Measurements from ENCODE around the gene MPHOSPH9.

Gene MPHOSPH9

GRCh38 chr12:123271001-123271668 is 38.2 kb upstream of the MPHOSPH9 start:
- WGBS (ENCODE audit: insufficient coverage), result under 1% methylated on average over 99 of the region's 108 CpGs

GRCh38 chr12:123270214-123271000 is 37.5 kb upstream of the MPHOSPH9 start:
- Histone ChIP-seq H3K4me3 (ENCODE audit: control insufficient read depth in 1 of 7, extremely low read depth in 1 of 7, insufficient read depth in 4 of 7, low read depth in 2 of 7, low read length in 6 of 7) (peak overlapping the region; percentile 63 to 91 (median 77)), H3K27ac (ENCODE audit: insufficient read depth in 1 of 2, low read depth in 1 of 2, low read length in 2 of 2, poor library complexity in 1 of 2, severe bottlenecking in 2 of 2) (peak overlapping the region; percentile 51 to 81), H3K9me3 (ENCODE audit: control extremely low read depth in 1 of 5, control insufficient read depth in 4 of 5, insufficient read depth in 2 of 5, low read depth in 1 of 5, low read length in 4 of 5) (no peaks in the 10 kb centered on the region), H3K27me3 (replicated peaks in 2 of 5; ENCODE audit: control insufficient read depth in 4 of 5, insufficient read depth in 5 of 5, low read length in 4 of 5) (no peaks in the 10 kb centered on the region), H3K36me3 (ENCODE audit: control insufficient read depth in 4 of 4, insufficient read depth in 4 of 4, low read length in 3 of 4) (peaks cover 0 to 19% (median 11%) of the 10 kb centered on the region in 4 experiments), H3K4me1 (ENCODE audit: control extremely low read depth in 1 of 4, control insufficient read depth in 4 of 4, insufficient read depth in 4 of 4, low read length in 3 of 4) (peaks cover 2 to 52% (median 47%) of the 10 kb centered on the region in 4 experiments)
- ChIA-PET POLR2A (interaction anchor here (2.8 kb wide), 1 partner anchor 37 kb away, joined by 17 read pairs; the partner anchor contains the start of genes MPHOSPH9 and MTRFR), CTCF (interaction anchor here (1.0 to 1.7 kb wide), 6 partner anchors 11 to 314 kb away, joined by 3 to 9 read pairs (median 4); partner anchors contain the start of genes MTRFR and TMED2)
- peak in 1 of 3 donors; percentile 12 for DNase-seq
- WGBS (ENCODE audit: insufficient coverage), result 0% methylated on average over 48 of the region's 51 CpGs

More at GRCh38 chr12:123271001-123271668, 38.2 kb upstream of the MPHOSPH9 start:
- POLR2A ChIA-PET, result no interaction called here
- Histone ChIP-seq H3K27ac (ENCODE audit: insufficient read depth in 1 of 2, low read depth in 1 of 2, low read length in 2 of 2, poor library complexity in 1 of 2, severe bottlenecking in 2 of 2) (no peak overlapping the region), H3K27me3 (replicated peaks in 2 of 5; ENCODE audit: control insufficient read depth in 4 of 5, insufficient read depth in 5 of 5, low read length in 4 of 5) (no peaks in the 10 kb centered on the region), H3K36me3 (ENCODE audit: control insufficient read depth in 4 of 4, insufficient read depth in 4 of 4, low read length in 3 of 4) (peaks cover 0 to 12% (median 7%) of the 10 kb centered on the region in 4 experiments), H3K4me1 (ENCODE audit: control extremely low read depth in 1 of 4, control insufficient read depth in 4 of 4, insufficient read depth in 4 of 4, low read length in 3 of 4) (peaks cover 2 to 46% (median 44%) of the 10 kb centered on the region in 4 experiments), H3K4me3 (ENCODE audit: control insufficient read depth in 1 of 7, extremely low read depth in 1 of 7, insufficient read depth in 4 of 7, low read depth in 2 of 7, low read length in 6 of 7) (peak overlapping the region; percentile 64 to 91 (median 77)), H3K9me3 (ENCODE audit: control extremely low read depth in 1 of 5, control insufficient read depth in 4 of 5, insufficient read depth in 2 of 5, low read depth in 1 of 5, low read length in 4 of 5) (no peaks in the 10 kb centered on the region)
- CTCF ChIA-PET, result no interaction called here
- DNase-seq, result peak; percentile 56 to 82 (median 78)

GRCh38 chr12:123269896-123270213 is 36.9 kb upstream of the MPHOSPH9 start:
- H3K27me3 ChIP-seq (replicated peaks in 2 of 5; ENCODE audit: control insufficient read depth in 4 of 5, insufficient read depth in 5 of 5, low read length in 4 of 5), result no peaks in the 10 kb centered on the region
- DNase-seq, result peak in 1 of 3 donors; percentile 19
- H3K27ac ChIP-seq (ENCODE audit: insufficient read depth in 1 of 2, low read depth in 1 of 2, low read length in 2 of 2, poor library complexity in 1 of 2, severe bottlenecking in 2 of 2), result peak overlapping the region; percentile 51 to 81
- ChIA-PET CTCF (interaction anchor here (0.6 to 1.7 kb wide), 9 partner anchors 11 to 332 kb away, joined by 3 to 9 read pairs (median 3); partner anchors contain the start of genes DDX55, MTRFR and TMED2), POLR2A (interaction anchor here (2.8 kb wide), 1 partner anchor 37 kb away, joined by 17 read pairs; the partner anchor contains the start of genes MPHOSPH9 and MTRFR)
- peaks cover 2 to 53% (median 49%) of the 10 kb centered on the region in 4 experiments for H3K4me1 ChIP-seq (ENCODE audit: control extremely low read depth in 1 of 4, control insufficient read depth in 4 of 4, insufficient read depth in 4 of 4, low read length in 3 of 4)
- peaks cover 0 to 23% (median 13%) of the 10 kb centered on the region in 4 experiments for H3K36me3 ChIP-seq (ENCODE audit: control insufficient read depth in 4 of 4, insufficient read depth in 4 of 4, low read length in 3 of 4)
- WGBS (ENCODE audit: insufficient coverage), result 2% methylated on average over 5 of the region's 7 CpGs
- H3K9me3 ChIP-seq (ENCODE audit: control extremely low read depth in 1 of 5, control insufficient read depth in 4 of 5, insufficient read depth in 2 of 5, low read depth in 1 of 5, low read length in 4 of 5), result no peaks in the 10 kb centered on the region
- peak overlapping the region; percentile 63 to 91 (median 77) for H3K4me3 ChIP-seq (ENCODE audit: control insufficient read depth in 1 of 7, extremely low read depth in 1 of 7, insufficient read depth in 4 of 7, low read depth in 2 of 7, low read length in 6 of 7)

DNA sequence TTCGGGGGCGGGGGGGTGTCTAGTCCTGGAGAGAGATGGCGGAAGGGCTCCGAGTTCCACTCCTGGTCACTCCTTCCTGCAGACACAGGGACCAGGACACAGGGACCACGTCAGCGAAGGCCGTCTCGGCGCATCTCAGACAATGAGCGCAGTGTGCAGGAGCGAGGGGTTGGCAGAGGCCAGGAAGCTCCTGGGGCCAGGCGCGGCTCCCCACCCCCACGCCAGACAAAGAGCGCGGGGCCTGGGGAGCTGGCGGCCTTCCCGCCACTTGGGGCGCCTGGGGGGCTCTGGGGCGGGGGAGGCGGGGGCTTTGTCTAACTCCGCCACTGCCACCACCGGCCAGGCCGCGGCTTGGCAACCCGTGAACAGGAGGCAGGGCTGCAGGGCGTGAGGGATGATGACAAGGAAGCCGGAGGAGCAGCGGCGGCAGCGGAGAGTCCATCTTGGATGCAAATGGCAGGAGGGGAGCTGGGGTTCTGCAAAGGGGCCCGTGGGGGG is 36.5 kb upstream of the MPHOSPH9 start:
- ChIA-PET POLR2A (interaction anchor here (0.6 to 2.8 kb wide), 3 partner anchors 23 to 333 kb away, joined by 4 to 17 read pairs (median 6); partner anchors contain the start of genes DDX55, MPHOSPH9 and MTRFR), CTCF (interaction anchor here (0.6 to 1.7 kb wide), 9 partner anchors 10 to 333 kb away, joined by 3 to 9 read pairs (median 3); partner anchors contain the start of genes DDX55, MTRFR and TMED2)
- peak; percentile 92 to 97 (median 95) for DNase-seq
- H3K4me1 ChIP-seq (ENCODE audit: control extremely low read depth in 1 of 4, control insufficient read depth in 4 of 4, insufficient read depth in 4 of 4, low read length in 3 of 4), result peaks cover 2 to 57% (median 50%) of the 10 kb centered on the region in 4 experiments
- H3K27ac ChIP-seq (ENCODE audit: insufficient read depth in 1 of 2, low read depth in 1 of 2, low read length in 2 of 2, poor library complexity in 1 of 2, severe bottlenecking in 2 of 2), result peak overlapping the region; percentile 51 to 86
- H3K4me3 ChIP-seq (ENCODE audit: control insufficient read depth in 1 of 7, extremely low read depth in 1 of 7, insufficient read depth in 4 of 7, low read depth in 2 of 7, low read length in 6 of 7), result peak overlapping the region; percentile 63 to 91 (median 77)
- under 1% methylated on average over 23 of the region's 32 CpGs for WGBS (ENCODE audit: insufficient coverage)
- no peaks in the 10 kb centered on the region for H3K27me3 ChIP-seq (replicated peaks in 2 of 5; ENCODE audit: control insufficient read depth in 4 of 5, insufficient read depth in 5 of 5, low read length in 4 of 5)
- peaks cover 0 to 27% (median 15%) of the 10 kb centered on the region in 4 experiments for H3K36me3 ChIP-seq (ENCODE audit: control insufficient read depth in 4 of 4, insufficient read depth in 4 of 4, low read length in 3 of 4)
- no peaks in the 10 kb centered on the region for H3K9me3 ChIP-seq (ENCODE audit: control extremely low read depth in 1 of 5, control insufficient read depth in 4 of 5, insufficient read depth in 2 of 5, low read depth in 1 of 5, low read length in 4 of 5)

GRCh38 chr12:123268850-123269249 is 35.9 kb upstream of the MPHOSPH9 start:
- Histone ChIP-seq H3K9me3 (ENCODE audit: control extremely low read depth in 1 of 5, control insufficient read depth in 4 of 5, insufficient read depth in 2 of 5, low read depth in 1 of 5, low read length in 4 of 5) (no peaks in the 10 kb centered on the region), H3K4me3 (ENCODE audit: control insufficient read depth in 1 of 7, extremely low read depth in 1 of 7, insufficient read depth in 4 of 7, low read depth in 2 of 7, low read length in 6 of 7) (peak overlapping the region in 5 of 7 experiments; percentile 42 to 91 (median 74)), H3K36me3 (ENCODE audit: control insufficient read depth in 4 of 4, insufficient read depth in 4 of 4, low read length in 3 of 4) (peaks cover 0 to 28% (median 15%) of the 10 kb centered on the region in 4 experiments), H3K27me3 (replicated peaks in 2 of 5; ENCODE audit: control insufficient read depth in 4 of 5, insufficient read depth in 5 of 5, low read length in 4 of 5) (no peaks in the 10 kb centered on the region), H3K27ac (ENCODE audit: insufficient read depth in 1 of 2, low read depth in 1 of 2, low read length in 2 of 2, poor library complexity in 1 of 2, severe bottlenecking in 2 of 2) (peak overlapping the region; percentile 72 to 86), H3K4me1 (ENCODE audit: control extremely low read depth in 1 of 4, control insufficient read depth in 4 of 4, insufficient read depth in 4 of 4, low read length in 3 of 4) (peaks cover 2 to 57% (median 50%) of the 10 kb centered on the region in 4 experiments)
- WGBS (ENCODE audit: insufficient coverage), result 25% methylated on average over 5 of the region's 13 CpGs
- ChIA-PET CTCF (interaction anchor here (1.1 to 2.0 kb wide), 4 partner anchors 22 to 439 kb away, joined by 3 to 11 read pairs (median 6); no protein-coding TSS in a partner anchor), POLR2A (interaction anchor here (0.6 to 2.8 kb wide), 3 partner anchors 23 to 333 kb away, joined by 4 to 17 read pairs (median 6); partner anchors contain the start of genes DDX55, MPHOSPH9 and MTRFR)
- no peak for DNase-seq

DNA sequence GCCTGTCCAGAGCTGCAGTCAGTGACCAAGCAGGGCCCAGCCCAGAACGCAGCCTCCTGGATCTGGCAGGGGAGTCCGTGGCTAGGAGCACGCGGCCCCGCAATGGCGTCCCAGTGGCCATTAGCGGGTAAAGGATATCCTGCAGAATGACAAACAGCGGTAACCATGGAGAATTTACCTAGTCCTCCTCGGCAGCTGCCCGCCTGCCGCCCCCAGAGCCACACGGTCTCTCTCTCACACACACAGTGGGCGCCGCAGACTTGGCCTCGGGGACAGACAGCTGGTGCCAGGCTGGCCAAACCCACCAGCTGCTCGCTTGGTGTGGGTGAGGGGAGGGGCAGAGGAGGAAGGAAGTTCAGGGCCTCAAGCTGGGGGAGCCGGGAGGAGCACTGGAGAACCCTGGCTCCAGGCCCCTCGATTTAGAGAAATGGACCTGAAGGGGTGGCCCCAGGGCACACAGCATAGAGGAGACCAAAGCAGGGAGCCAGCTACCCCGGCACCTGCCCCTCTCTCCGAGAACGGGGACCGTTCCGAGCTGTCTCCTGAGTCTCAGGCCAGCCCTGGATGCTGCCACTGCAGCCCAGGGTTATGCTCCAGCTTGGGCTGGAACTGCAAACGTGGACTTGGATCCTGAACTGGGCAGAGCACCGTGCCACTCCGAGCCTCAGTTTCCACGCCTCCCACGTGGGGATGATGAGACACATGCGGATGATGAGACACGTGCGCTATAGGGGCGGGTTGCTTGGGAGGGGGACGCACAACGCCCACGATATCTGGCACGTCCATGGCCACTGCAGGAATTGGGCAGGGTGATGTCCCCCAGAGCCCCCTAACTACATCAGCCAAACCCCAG is 35.3 kb upstream of the MPHOSPH9 start:
- 4% methylated on average over 20 of the region's 36 CpGs for WGBS (ENCODE audit: insufficient coverage)
- Histone ChIP-seq H3K27ac (ENCODE audit: insufficient read depth in 1 of 2, low read depth in 1 of 2, low read length in 2 of 2, poor library complexity in 1 of 2, severe bottlenecking in 2 of 2) (peak overlapping the region; percentile 72 to 86), H3K4me3 (ENCODE audit: control insufficient read depth in 1 of 7, extremely low read depth in 1 of 7, insufficient read depth in 4 of 7, low read depth in 2 of 7, low read length in 6 of 7) (peak overlapping the region in 6 of 7 experiments; percentile 13 to 91 (median 66)), H3K9me3 (ENCODE audit: control extremely low read depth in 1 of 5, control insufficient read depth in 4 of 5, insufficient read depth in 2 of 5, low read depth in 1 of 5, low read length in 4 of 5) (no peaks in the 10 kb centered on the region), H3K36me3 (ENCODE audit: control insufficient read depth in 4 of 4, insufficient read depth in 4 of 4, low read length in 3 of 4) (peaks cover 4 to 33% (median 18%) of the 10 kb centered on the region in 4 experiments), H3K4me1 (ENCODE audit: control extremely low read depth in 1 of 4, control insufficient read depth in 4 of 4, insufficient read depth in 4 of 4, low read length in 3 of 4) (peaks cover 2 to 57% (median 50%) of the 10 kb centered on the region in 4 experiments), H3K27me3 (replicated peaks in 2 of 5; ENCODE audit: control insufficient read depth in 4 of 5, insufficient read depth in 5 of 5, low read length in 4 of 5) (no peaks in the 10 kb centered on the region)
- peak; percentile 78 to 98 (median 96) for DNase-seq
- POLR2A ChIA-PET, result interaction anchor here (0.6 to 2.8 kb wide), 5 partner anchors 14 to 546 kb away, joined by 3 to 17 read pairs (median 4); partner anchors contain the start of genes DDX55, MPHOSPH9 and MTRFR
- CTCF ChIA-PET, result interaction anchor here (0.7 to 2.1 kb wide), 11 partner anchors 9 to 438 kb away, joined by 3 to 11 read pairs (median 4); partner anchors contain the start of gene DDX55
